Erythroblast (primary cell): Measurements from ENCODE around the gene GPC3.

Source experiments
- GATA1 ChIP-seq: IDR thresholded peaks from 2 replicates; pipeline ENCODE4 v1.6.1; 2011; ENCODE audit warnings: low read depth, mild to moderate bottlenecking, control low read depth, low read length, moderate library complexity
- POLR2A ChIP-seq: IDR thresholded peaks from 2 replicates; pipeline ENCODE4 v1.6.1; 2011; ENCODE audit warnings: mild to moderate bottlenecking, low read length

DNA sequence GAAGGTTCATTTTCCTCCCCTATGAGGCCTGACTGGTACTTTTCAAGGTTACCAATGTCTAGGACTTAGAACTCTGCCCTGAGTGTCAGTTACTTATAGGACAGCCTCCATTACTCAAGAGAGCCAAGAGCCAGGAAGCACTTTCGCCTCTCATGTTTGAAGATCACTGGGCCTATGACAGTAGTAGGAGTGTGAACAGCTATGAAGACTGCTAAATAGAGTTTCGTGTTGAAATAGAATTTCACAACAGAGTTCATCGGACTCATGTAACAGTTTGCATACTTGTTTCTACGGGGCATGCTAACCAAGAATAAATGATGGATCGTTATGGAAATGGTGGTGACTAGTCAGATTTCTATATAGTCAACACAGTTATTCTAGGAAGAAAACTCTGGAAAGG, 472.3 kb downstream of the GPC3 start:
- TF ChIP-seq POLR2A (no peak), GATA1 (no peak)
